Neuronal stem cell (in vitro differentiated cells): ENCODE data around the gene DUSP28.

Source experiments
- DNase-seq: peaks from one replicate; pipeline ENCODE4 v3.0.0-alpha.2; 2013; ENCODE audit warnings: low spot score
- H2AFZ ChIP-seq: one replicate; pipeline ENCODE4 v1.6.1; 2013; ENCODE audit warnings: mild to moderate bottlenecking, low read length, inconsistent platforms
- H2AK5ac ChIP-seq: 2 replicates; pipeline ENCODE4 v1.6.1; 2013; ENCODE audit warnings: low read depth, mild to moderate bottlenecking, inconsistent platforms, low read length, moderate library complexity, mixed read lengths
- H2BK120ac ChIP-seq: 2 replicates; pipeline ENCODE4 v1.6.1; 2013; ENCODE audit warnings: low read depth, mild to moderate bottlenecking, inconsistent platforms, low read length, moderate library complexity, mixed read lengths
- H2BK12ac ChIP-seq: one replicate; pipeline ENCODE4 v1.6.1; 2013; ENCODE audit warnings: low read length, inconsistent platforms
- H2BK15ac ChIP-seq: 2 replicates; pipeline ENCODE4 v1.6.1; 2013; ENCODE audit warnings: mild to moderate bottlenecking, low read length, inconsistent platforms, mixed read lengths
- H2BK5ac ChIP-seq: one replicate; pipeline ENCODE4 v1.6.1; 2013; ENCODE audit warnings: inconsistent platforms, mild to moderate bottlenecking, low read length, moderate library complexity
- H3K14ac ChIP-seq: one replicate; pipeline ENCODE4 v1.6.1; 2013; ENCODE audit warnings: low read length, inconsistent platforms
- H3K18ac ChIP-seq: 2 replicates; pipeline ENCODE4 v1.6.1; 2013; ENCODE audit warnings: low read length, inconsistent platforms
- H3K23ac ChIP-seq: 2 replicates; pipeline ENCODE4 v1.6.1; 2013; ENCODE audit warnings: low read depth, mild to moderate bottlenecking, mixed read lengths, low read length, inconsistent platforms; ENCODE audit not compliant: poor library complexity
- H3K27ac ChIP-seq: replicated peaks from 3 replicates; pipeline ENCODE4 v1.5.1; 2013; ENCODE audit warnings: low read length, inconsistent platforms
- H3K27me3 ChIP-seq, 3 experiments: 2 replicates each; pipeline ENCODE4 v1.6.1; 2013; ENCODE audit warnings: low read length in 3 of 3, mild to moderate bottlenecking in 2 of 3, inconsistent platforms in 1 of 3, low read depth in 1 of 3, mixed read lengths in 1 of 3, moderate library complexity in 1 of 3; ENCODE audit not compliant: control insufficient read depth in 3 of 3, insufficient read depth in 3 of 3
- H3K36me3 ChIP-seq, 2 donors: replicated peaks in 1 of 2; 2 replicates each; pipeline ENCODE4 v1.6.1; 2013; ENCODE audit warnings: low read length in 2 of 2; ENCODE audit not compliant: control insufficient read depth in 2 of 2, insufficient read depth in 2 of 2
- H3K4ac ChIP-seq: 2 replicates; pipeline ENCODE4 v1.6.1; 2013; ENCODE audit warnings: inconsistent platforms, mild to moderate bottlenecking, low read length, moderate library complexity
- H3K4me1 ChIP-seq, 2 donors: 1 replicate in 1 of 2; 2 replicates in 1 of 2; pipeline ENCODE4 v1.6.1; 2013; ENCODE audit warnings: low read length in 2 of 2, low read depth in 1 of 2; ENCODE audit not compliant: control insufficient read depth in 2 of 2, insufficient read depth in 1 of 2
- H3K4me2 ChIP-seq: one replicate; pipeline ENCODE4 v1.6.1; 2013; ENCODE audit warnings: mild to moderate bottlenecking, low read length, inconsistent platforms; ENCODE audit not compliant: insufficient read depth, poor library complexity, severe bottlenecking
- H3K4me3 ChIP-seq, 2 donors: 2 replicates each; pipeline ENCODE4 v1.5.1; 2013; ENCODE audit warnings: low read length in 2 of 2, mild to moderate bottlenecking in 2 of 2, inconsistent platforms in 1 of 2, moderate library complexity in 1 of 2
- H3K79me1 ChIP-seq: one replicate; pipeline ENCODE4 v1.6.1; 2013; ENCODE audit warnings: low read depth, mild to moderate bottlenecking, inconsistent platforms, low read length, moderate library complexity
- H3K9ac ChIP-seq: one replicate; pipeline ENCODE4 v1.6.1; 2013; ENCODE audit warnings: mild to moderate bottlenecking, low read depth, low read length, inconsistent platforms; ENCODE audit not compliant: poor library complexity
- H3K9me3 ChIP-seq, 2 donors: replicated peaks in 1 of 2; 2 replicates each; pipeline versions ENCODE3 to v1.6.1; 2013; ENCODE audit warnings: low read length in 2 of 2, mild to moderate bottlenecking in 2 of 2, inconsistent platforms in 1 of 2, low read depth in 1 of 2, mixed read lengths in 1 of 2, moderate library complexity in 1 of 2; ENCODE audit not compliant: control insufficient read depth in 2 of 2, insufficient read depth in 1 of 2
- H4K8ac ChIP-seq: one replicate; pipeline ENCODE4 v1.6.1; 2013; ENCODE audit warnings: low read depth, mild to moderate bottlenecking, inconsistent platforms, low read length, moderate library complexity
- H4K91ac ChIP-seq: one replicate; pipeline ENCODE4 v1.6.1; 2013; ENCODE audit warnings: low read length, low read depth, mild to moderate bottlenecking, inconsistent platforms; ENCODE audit not compliant: poor library complexity
- WGBS, 2 donors: extraction: QIAGEN DNeasy Blood & Tissue Kit; methylation state at CpG; one replicate each; pipeline ENCODE4 v1.1.7; 2013; ENCODE audit warnings: missing lambda C conversion rate in 2 of 2, mixed read lengths in 1 of 2; ENCODE audit not compliant: insufficient read length in 2 of 2, insufficient replicate concordance in 1 of 2; ENCODE audit errors: extremely low coverage in 2 of 2; 5-methylcytosine and 5-hydroxymethylcytosine counted together

DUSP28 gene

GRCh38 chr2:240563951-240564560, 3.9 kb downstream of the DUSP28 start:
- no peak overlapping the region for H2AFZ ChIP-seq
- H3K27ac ChIP-seq, result no peak overlapping the region
- H2BK15ac ChIP-seq, result no peak overlapping the region
- no peak overlapping the region for H2BK120ac ChIP-seq
- H3K9ac ChIP-seq, result no peak overlapping the region
- H3K27me3 ChIP-seq, result peaks cover 0 to 22% (median 14%) of the 10 kb centered on the region in 3 experiments
- H3K36me3 ChIP-seq, result peaks cover 0 to 12% of the 10 kb centered on the region in 2 donors
- no peak overlapping the region for H4K91ac ChIP-seq
- H2AK5ac ChIP-seq, result peak overlapping the region; percentile 20
- no peak overlapping the region for H3K4me2 ChIP-seq
- H3K23ac ChIP-seq, result no peak overlapping the region
- no peak overlapping the region for H4K8ac ChIP-seq
- no CpG with 5 or more reads among the region's 12 CpGs for WGBS, 2 donors
- H3K18ac ChIP-seq, result no peak overlapping the region
- H3K4me1 ChIP-seq, result peaks cover 23 to 25% of the 10 kb centered on the region in 2 donors
- H3K4ac ChIP-seq, result no peak overlapping the region
- peaks cover 0 to 4% of the 10 kb centered on the region in 2 donors for H3K9me3 ChIP-seq
- no peak for DNase-seq
- H3K14ac ChIP-seq, result no peak overlapping the region
- H2BK12ac ChIP-seq, result no peak overlapping the region
- H3K79me1 ChIP-seq, result peaks cover 4% of the 10 kb centered on the region
- no peak overlapping the region for H2BK5ac ChIP-seq
- H3K4me3 ChIP-seq, result no peak overlapping the region

- Histone ChIP-seq H3K4me1 (peaks cover 27 to 30% of the 10 kb centered on the region in 2 donors), H3K18ac (no peak overlapping the region), H2AK5ac (peak overlapping the region; percentile 97), H2BK5ac (peak overlapping the region; percentile 10), H2BK15ac (peak overlapping the region; percentile 65), H3K4me2 (no peak overlapping the region), H3K79me1 (peaks cover 2% of the 10 kb centered on the region), H3K9me3 (peaks cover 0 to 4% of the 10 kb centered on the region in 2 donors), H4K91ac (no peak overlapping the region), H3K4ac (no peak overlapping the region), H3K27ac (no peak overlapping the region), H3K36me3 (peaks cover 0 to 8% of the 10 kb centered on the region in 2 donors), H4K8ac (no peak overlapping the region), H3K27me3 (peaks cover 0 to 28% (median 16%) of the 10 kb centered on the region in 3 experiments), H2AFZ (no peak overlapping the region), H3K14ac (no peak overlapping the region), H2BK12ac (no peak overlapping the region), H3K4me3 (peak overlapping the region in 1 of 2 donors; percentile 51), H3K23ac (peak overlapping the region; percentile 5), H2BK120ac (no peak overlapping the region), H3K9ac (no peak overlapping the region)
- no peak for DNase-seq
- no CpG with 5 or more reads among the region's 10 CpGs for WGBS, 2 donors
These were observed 4.6 kb downstream of the DUSP28 start for GRCh38 chr2:240564561-240565332.

GRCh38 chr2:240565333-240566202, 5.4 kb downstream of the DUSP28 start:
- no peak overlapping the region for H3K27ac ChIP-seq
- peaks cover 0 to 32% (median 16%) of the 10 kb centered on the region in 3 experiments for H3K27me3 ChIP-seq
- no peak overlapping the region for H3K14ac ChIP-seq
- H2BK12ac ChIP-seq, result no peak overlapping the region
- H2BK120ac ChIP-seq, result peak overlapping the region; percentile 66
- no peak overlapping the region for H3K4me3 ChIP-seq
- H4K91ac ChIP-seq, result peak overlapping the region; percentile 53
- WGBS, 2 donors, result no CpG with 5 or more reads among the region's 26 CpGs
- H3K4me2 ChIP-seq, result no peak overlapping the region
- H3K9me3 ChIP-seq, result peaks cover 0 to 4% of the 10 kb centered on the region in 2 donors
- H3K23ac ChIP-seq, result peak overlapping the region; percentile 5
- peak overlapping the region; percentile 92 for H2AFZ ChIP-seq
- peak overlapping the region; percentile 10 for H2BK5ac ChIP-seq
- peak overlapping the region; percentile 73 for H3K9ac ChIP-seq
- H3K79me1 ChIP-seq, result peaks cover 2% of the 10 kb centered on the region
- peak overlapping the region; percentile 97 for H2AK5ac ChIP-seq
- peak overlapping the region; percentile 65 for H2BK15ac ChIP-seq
- peak overlapping the region; percentile 86 for H3K18ac ChIP-seq
- peak overlapping the region; percentile 96 for H3K4ac ChIP-seq
- peaks cover 0 to 8% of the 10 kb centered on the region in 2 donors for H3K36me3 ChIP-seq
- no peak overlapping the region for H4K8ac ChIP-seq
- peaks cover 27 to 28% of the 10 kb centered on the region in 2 donors for H3K4me1 ChIP-seq
- no peak for DNase-seq
